ENCODE results near the gene TNPO1. TPM values are rescaled to one million over a fixed set of nuclear protein-coding genes. Genes with fewer than 3 reads are reported as not detected.

Gene TNPO1
- polyA plus RNA-seq, 1 experiment: 134 TPM

GRCh38 chr5:72940082-72940481, 123.6 kb downstream of the TNPO1 start:
- POLR2A ChIA-PET: no interaction called here
- CTCF ChIA-PET: no interaction called here
- no peak for TF ChIP-seq CTCF (IDR thresholded peaks at IDR 0.05; ENCODE audit: low read depth, low read length)
- no peak overlapping the region for H3K27ac ChIP-seq (ENCODE audit: low read depth, low read length)
- no peak overlapping the region for H3K4me3 ChIP-seq (ENCODE audit: low read depth, low read length)
- no peak for DNase-seq (ENCODE audit: low read depth, low spot score)
- H3K9me3 ChIP-seq (ENCODE audit: control insufficient read depth, insufficient read depth, low read length): peaks cover 5% of the 10 kb centered on the region; the same call in 1 of the 2 replicates
- H3K27me3 ChIP-seq (ENCODE audit: control insufficient read depth, insufficient read depth, low read length): no peaks in the 10 kb centered on the region

- ChIA-PET CTCF (no interaction called here), POLR2A (no interaction called here)
- no peak for DNase-seq (ENCODE audit: low read depth, low spot score)
- H3K27me3 ChIP-seq (ENCODE audit: control insufficient read depth, insufficient read depth, low read length): no peaks in the 10 kb centered on the region
- H3K27ac ChIP-seq (ENCODE audit: low read depth, low read length): no peak overlapping the region
- H3K9me3 ChIP-seq (ENCODE audit: control insufficient read depth, insufficient read depth, low read length): no peaks in the 10 kb centered on the region; the same call in 1 of the 2 replicates
- TF ChIP-seq CTCF (IDR thresholded peaks at IDR 0.05; ENCODE audit: low read depth, low read length): no peak
- no peak overlapping the region for H3K4me3 ChIP-seq (ENCODE audit: low read depth, low read length)
These were observed 126.8 kb downstream of the TNPO1 start for GRCh38 chr5:72943307-72943706.

- ChIA-PET POLR2A (no interaction called here), CTCF (no interaction called here)
- Histone ChIP-seq H3K4me3 (ENCODE audit: low read depth, low read length) (no peak overlapping the region), H3K27ac (ENCODE audit: low read depth, low read length) (no peak overlapping the region), H3K9me3 (ENCODE audit: control insufficient read depth, insufficient read depth, low read length) (no peaks in the 10 kb centered on the region; the same call in 1 of the 2 replicates), H3K27me3 (ENCODE audit: control insufficient read depth, insufficient read depth, low read length) (no peaks in the 10 kb centered on the region)
- no peak for TF ChIP-seq CTCF (IDR thresholded peaks at IDR 0.05; ENCODE audit: low read depth, low read length)
- no peak for DNase-seq (ENCODE audit: low read depth, low spot score)
These were observed 131.0 kb downstream of the TNPO1 start for GRCh38 chr5:72947498-72947897.

GRCh38 chr5:72949481-72949880, 133.0 kb downstream of the TNPO1 start:
- Histone ChIP-seq H3K9me3 (ENCODE audit: control insufficient read depth, insufficient read depth, low read length) (no peaks in the 10 kb centered on the region), H3K27me3 (ENCODE audit: control insufficient read depth, insufficient read depth, low read length) (no peaks in the 10 kb centered on the region), H3K27ac (ENCODE audit: low read depth, low read length) (no peak overlapping the region), H3K4me3 (ENCODE audit: low read depth, low read length) (no peak overlapping the region)
- DNase-seq (ENCODE audit: low read depth, low spot score): no peak
- POLR2A ChIA-PET: no interaction called here
- CTCF ChIA-PET: no interaction called here
- no peak for TF ChIP-seq CTCF (IDR thresholded peaks at IDR 0.05; ENCODE audit: low read depth, low read length)

GRCh38 chr5:72951671-72952468, 135.4 kb downstream of the TNPO1 start:
- TF ChIP-seq CTCF (IDR thresholded peaks at IDR 0.05; ENCODE audit: low read depth, low read length): no peak
- Histone ChIP-seq H3K9me3 (ENCODE audit: control insufficient read depth, insufficient read depth, low read length) (no peaks in the 10 kb centered on the region), H3K27me3 (ENCODE audit: control insufficient read depth, insufficient read depth, low read length) (no peaks in the 10 kb centered on the region), H3K27ac (ENCODE audit: low read depth, low read length) (peak overlapping the region; percentile 33), H3K4me3 (ENCODE audit: low read depth, low read length) (no peak overlapping the region)
- ChIA-PET POLR2A (no interaction called here), CTCF (interaction anchor here (0.6 kb wide), 1 partner anchor 250 kb away, joined by 3 read pairs; no protein-coding TSS in a partner anchor)
- DNase-seq (ENCODE audit: low read depth, low spot score): no peak

Measured in AG04450 (cell line).